Stimulated activated CD8-positive, alpha-beta memory T cell treated with anti-CD3 and anti-CD28 coated beads, Interleukin-4, amount 100 ng/mL, for 24 hours (primary cell): Measurements from ENCODE around the gene CAMTA1.

Source experiments
- DNase-seq: peaks from one replicate; pipeline ENCODE4 v3.0.0-alpha.2; 2020; ENCODE audit warnings: low read depth

CAMTA1 gene

GRCh38 chr1:7388141-7388487, 602.9 kb downstream of the CAMTA1 start:
- DNase-seq = no peak

DNA sequence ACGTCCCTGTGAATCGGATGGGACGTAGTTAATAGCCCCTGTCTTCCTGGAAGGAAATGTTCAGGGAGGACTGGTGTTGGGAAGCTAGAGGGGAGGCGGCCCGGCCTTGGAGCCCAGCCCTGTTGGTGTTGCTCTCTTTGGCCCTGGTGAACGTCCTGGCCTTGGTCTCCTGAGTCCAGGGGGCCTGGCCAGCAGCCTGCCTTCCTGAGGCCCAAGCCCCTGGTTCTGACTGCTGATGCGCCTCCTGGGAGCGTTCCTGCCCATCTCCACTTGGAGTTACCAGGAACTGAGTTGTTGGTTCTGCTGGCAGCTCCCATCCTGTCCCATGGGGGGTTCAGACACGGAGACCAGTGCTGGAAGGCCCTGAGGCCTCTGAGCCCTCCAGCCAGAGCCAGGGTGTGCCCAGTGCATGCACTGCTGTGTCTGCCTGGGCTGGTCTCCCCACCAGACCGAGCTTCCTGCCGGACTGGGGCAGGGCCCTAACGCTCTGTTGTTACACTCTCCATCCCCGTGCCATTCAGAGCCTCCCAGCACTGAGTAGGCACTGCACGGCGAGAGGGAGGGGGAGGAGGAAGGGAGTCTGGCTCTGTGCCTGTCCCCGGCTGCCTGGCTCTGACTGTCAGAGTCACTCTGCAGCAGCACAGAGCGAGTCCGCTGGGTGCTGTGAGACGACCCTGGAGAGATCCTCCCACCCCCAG, 603.4 kb downstream of the CAMTA1 start:
- DNase-seq = no peak

DNA sequence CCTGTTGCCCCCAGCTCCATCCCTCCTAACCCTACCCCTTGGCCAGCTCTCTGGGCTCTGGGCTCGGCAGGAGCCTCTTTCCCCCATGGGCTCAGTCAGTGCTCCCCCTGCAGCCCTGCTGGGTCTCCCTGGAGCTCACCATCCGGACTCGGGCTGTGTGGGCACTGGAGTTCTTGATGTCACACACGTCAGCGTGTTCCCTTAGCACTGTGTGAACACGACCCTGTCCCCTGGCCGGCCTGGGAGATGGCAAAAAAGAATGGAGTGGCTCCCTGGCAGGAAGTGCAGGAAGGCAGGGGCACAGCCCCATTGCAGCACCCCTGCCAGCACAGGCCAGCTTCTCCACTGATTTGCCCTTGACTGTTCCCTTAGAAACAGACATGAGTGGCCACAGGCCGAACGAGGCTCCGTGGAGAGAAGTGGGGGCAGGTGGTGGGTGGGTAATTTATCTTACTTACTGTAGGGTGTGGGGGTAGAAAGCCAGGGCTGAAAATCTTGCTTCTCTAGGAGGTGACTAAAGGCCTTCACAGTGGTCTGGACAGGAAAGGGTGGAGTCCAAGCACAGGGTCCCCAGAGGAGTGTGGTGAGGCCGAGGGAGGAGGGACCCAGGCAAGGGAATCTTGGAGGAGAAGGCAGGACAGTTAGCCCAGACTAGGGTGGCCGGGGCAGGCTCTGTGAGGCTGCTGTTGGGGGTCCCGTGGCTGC, 604.1 kb downstream of the CAMTA1 start:
- DNase-seq = no peak

DNA sequence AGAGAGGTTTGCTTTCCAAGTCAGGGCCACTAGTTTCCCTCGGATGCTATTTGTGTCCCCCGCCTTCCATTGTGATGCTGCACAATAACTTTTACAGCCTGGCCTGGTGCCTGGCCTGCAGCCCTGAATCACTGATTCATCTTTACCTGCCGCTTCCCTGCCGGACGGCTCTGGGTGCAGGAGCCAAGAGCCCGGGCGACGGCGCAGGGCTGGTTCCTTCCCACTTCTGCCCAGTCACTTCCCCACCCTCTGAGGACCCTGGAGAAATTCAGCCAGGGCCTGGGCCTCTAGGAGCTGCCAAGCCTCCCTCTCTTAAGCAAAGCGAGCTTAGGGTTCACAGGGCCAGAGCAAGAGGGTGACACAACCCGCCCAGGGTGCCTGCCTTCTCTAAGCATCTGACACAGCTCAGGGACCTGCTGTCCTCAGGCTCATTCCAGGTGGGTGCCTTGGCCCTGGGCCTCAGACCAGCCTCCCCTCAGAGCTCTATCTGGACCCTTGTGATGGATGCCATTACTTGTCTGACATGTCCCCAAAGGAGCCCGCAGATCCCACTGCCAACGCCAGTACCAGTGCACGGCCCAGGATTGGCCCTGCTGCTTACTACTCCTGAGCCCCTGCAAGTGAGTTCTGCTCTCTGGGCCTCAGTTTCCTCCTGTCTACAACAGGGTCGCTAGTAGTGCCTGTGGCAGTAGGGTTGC, 604.8 kb downstream of the CAMTA1 start:
- no peak for DNase-seq

GRCh38 chr1:7390604-7391000, 605.3 kb downstream of the CAMTA1 start:
- DNase-seq = no peak

DNA sequence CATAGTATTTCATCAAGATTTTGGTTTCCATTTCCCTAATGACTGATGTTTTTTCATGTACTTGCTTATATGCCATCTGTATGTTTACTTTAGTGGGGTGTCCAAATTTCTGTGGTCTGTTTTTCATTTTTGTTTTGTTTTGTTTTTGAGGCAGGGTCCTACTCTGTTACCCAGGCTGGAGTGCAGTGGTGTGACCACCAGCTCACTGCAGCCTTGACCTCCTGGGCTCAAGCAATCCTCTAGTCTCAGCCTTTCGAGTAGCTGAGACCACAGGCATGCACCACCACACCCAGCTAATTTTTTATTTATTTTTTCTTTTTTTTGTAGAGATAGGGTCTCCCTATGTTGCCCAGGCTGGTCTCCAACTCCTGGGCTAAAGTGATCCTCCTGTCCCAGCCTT, 607.9 kb downstream of the CAMTA1 start:
- DNase-seq = no peak

- DNase-seq = no peak
Observed at GRCh38 chr1:7395251-7395650, 610.0 kb downstream of the CAMTA1 start.

DNA sequence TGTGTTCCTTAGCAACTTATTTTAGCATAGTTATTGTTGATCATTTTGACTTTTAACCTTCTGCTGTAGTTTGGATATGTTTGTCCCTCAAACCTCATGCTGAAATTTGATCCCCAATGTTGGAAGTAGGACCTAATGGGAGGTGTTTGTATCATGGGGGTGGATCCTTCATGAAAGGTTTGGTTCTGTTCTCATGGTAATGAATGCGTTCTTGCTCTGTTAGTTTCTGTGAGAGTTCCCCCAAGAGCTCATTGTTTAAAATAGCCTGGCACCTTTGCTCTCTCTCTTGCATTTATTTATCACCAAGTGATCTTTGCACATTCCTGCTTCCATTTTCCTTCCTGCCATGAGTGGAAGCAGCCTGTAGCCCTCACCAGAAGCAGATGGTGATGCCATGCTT, 613.7 kb downstream of the CAMTA1 start:
- no peak for DNase-seq

GRCh38 chr1:7399514-7400125, 614.4 kb downstream of the CAMTA1 start:
- no peak for DNase-seq

DNA sequence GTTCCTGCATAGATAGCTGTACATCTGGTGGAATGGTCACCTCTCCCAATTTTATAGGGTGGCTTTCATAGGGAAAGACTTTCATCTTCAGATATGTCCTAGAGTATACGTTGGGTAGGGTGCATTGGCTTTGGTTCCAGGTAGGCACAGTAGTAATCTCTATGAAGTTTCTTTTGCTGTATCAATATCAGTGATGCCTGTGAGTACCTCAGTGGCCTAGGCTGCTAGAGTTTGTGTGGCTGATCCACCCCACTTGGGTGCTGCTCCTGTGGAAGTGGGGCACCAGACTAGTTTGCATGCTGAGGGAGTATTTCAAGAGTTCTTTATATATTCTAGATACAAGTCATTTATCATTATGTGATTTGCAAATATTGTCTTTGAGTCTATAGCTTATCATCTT, 615.3 kb downstream of the CAMTA1 start:
- no peak for DNase-seq

DNA sequence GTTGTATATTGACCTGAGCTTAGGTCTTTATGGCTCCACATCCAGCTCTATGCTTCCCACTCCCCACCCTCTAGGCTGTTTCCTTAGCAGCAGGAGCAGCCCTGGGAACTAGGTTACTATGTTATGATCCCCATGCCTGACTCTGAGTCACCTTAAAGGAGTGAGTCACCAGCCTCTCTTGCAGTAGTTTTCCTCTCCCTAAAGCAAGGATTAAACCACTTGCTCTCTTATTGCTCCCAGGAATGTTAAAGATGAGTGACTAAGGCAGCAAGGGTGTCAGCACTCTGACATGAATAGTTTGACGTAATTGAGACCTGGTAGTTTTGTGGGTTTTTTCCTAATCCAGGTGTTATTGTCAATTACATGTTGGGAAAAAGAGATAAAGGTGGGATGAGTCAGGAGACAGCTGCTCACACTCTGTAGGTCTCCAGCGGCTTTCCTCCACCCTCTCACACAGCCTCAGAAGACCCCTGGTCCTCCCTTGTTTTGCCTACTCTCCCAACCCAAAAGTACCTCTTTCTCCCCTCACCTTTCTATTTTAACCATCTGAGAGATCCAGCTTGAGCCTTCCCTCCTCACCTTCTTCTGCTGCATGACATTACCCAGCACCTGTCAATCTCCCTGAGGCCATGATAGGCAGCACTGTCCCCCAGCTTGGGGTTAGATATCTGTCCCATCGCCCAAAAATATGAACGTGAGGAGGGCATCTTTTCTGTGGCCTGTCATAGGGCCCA, 616.7 kb downstream of the CAMTA1 start:
- no peak for DNase-seq

DNA sequence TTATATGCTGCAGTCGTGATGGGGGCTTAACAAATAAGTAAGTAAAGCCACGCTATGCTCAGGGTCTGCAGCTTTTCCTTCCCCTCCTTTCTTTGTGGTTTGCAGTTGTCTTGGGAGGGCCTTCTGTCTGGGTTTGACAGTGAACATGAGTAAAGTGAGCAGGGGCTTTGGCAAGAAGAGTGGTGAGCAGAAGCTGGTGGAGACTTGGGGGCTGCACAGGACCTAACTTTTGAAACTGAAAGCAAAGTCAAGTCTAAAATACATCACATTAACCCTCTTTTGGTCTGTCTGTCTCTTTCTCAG, 617.2 kb downstream of the CAMTA1 start:
- DNase-seq = no peak

GRCh38 chr1:7403265-7404045, 618.2 kb downstream of the CAMTA1 start:
- no peak for DNase-seq

DNA sequence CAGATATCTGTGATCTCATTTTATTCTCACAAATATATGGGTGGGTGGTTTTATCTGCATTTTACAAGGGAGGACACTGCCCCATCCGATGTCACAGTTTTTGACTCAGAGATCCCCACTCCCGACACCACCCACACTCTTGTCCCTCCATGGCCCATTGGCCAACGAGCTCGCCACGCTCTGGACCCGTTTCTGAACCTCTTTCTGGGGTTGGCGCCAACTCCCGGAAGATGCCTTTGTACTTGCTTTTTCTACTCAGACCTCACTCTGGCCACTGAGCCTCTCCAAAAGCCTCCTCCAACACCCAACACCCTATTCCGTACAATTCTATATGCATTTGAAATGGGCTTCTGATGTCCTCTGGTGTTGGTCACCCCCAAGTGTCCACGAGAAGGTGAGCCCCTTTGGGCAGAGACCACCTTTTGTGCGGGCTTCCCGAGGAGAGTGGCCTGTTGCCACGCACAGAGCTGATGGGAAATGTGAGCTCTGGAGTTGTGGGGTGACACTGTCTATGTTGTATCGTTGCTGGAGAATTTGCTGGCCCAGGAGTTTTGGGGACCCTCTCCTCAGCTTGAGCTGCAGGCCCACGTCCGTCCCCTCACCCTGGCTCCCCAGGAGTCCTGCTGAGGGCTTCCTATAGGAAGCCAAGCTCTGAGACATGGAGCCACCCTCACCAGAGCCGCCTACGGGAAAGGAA, 618.9 kb downstream of the CAMTA1 start:
- no peak for DNase-seq

DNA sequence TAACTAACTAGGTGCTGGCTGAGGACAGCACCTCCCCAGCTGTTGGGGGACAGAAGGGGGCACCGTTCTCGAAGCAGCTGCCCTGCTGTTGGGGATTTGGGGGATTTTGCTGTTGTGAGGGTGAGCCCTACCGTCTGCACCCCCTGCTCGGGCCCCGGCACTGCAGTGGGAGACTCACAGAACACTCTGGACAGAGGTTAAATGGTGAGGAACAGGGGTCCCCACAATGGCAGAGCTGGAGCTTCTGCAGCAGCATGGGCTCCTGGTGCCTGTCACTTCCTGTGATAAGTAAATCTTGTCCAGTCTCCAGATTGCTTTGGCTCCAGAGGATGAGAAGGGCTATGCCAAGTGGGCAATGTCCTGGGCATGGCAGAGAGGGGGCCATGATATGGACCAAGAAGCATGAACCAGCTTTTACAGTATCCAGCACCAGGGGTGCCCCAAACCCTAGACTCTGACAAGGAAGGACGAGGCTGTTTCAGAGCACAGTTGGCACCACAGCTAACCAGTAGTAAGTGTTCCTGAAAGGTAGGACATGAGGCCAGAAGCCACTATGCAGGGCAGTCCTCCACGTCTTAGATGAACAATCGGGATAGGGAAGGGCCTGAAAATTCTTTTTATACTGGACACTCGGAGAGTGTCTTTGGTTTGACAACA, 620.7 kb downstream of the CAMTA1 start:
- no peak for DNase-seq

GRCh38 chr1:7406641-7407543, 621.6 kb downstream of the CAMTA1 start:
- DNase-seq = no peak

DNA sequence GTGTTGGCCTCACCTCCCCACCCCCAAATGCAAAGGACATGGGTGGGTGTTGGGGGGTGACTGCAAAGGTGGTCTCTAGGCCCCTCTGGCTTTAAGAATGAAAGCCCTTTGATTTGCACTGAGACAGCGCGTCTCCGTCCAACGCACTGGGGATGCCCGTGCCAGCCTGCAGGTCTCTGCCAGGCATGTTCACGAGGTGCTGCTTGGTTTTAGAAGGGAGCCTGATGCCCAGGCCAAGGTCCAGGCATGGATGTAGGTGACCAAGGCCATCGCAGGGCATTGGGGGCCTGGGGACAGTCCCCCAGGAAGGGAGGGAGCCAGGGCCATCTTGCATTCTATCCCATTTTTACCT, 622.3 kb downstream of the CAMTA1 start:
- DNase-seq = no peak

- DNase-seq = no peak
Observed at GRCh38 chr1:7407980-7408770, 622.9 kb downstream of the CAMTA1 start.

DNA sequence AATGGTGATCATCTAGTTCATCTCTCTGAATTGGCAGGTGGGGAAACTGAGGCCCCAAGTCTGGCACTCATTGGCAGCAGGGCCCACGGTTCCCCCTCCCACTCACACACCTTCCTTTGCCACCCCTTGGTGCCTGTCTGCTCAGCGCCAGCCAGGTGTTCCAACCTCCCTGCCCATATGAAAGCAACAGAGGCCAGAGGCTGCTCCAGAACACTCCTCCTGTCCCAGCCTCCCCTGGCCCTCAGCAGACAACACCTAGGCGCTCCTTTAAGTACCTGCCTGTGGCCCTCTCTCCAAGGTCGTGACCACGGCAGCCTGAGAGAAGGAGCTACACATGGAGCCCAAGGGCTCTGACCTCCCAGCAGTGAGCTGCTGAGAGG, 623.5 kb downstream of the CAMTA1 start:
- no peak for DNase-seq
